Vein endothelial cell (primary cell): Measurements from ENCODE around the gene DRG2. TPM values are rescaled to one million over a fixed set of nuclear protein-coding genes. Genes with fewer than 3 reads are reported as not detected.

ENCODE experiments used
- total RNA-seq: library from RNA; depleted of rRNA; stranded (reverse); fragments of >200 nt; gene quantifications from 2 replicates; pipeline ENCODE4 v1.2.3, GENCODE V29; 2012

Gene DRG2, protein sequence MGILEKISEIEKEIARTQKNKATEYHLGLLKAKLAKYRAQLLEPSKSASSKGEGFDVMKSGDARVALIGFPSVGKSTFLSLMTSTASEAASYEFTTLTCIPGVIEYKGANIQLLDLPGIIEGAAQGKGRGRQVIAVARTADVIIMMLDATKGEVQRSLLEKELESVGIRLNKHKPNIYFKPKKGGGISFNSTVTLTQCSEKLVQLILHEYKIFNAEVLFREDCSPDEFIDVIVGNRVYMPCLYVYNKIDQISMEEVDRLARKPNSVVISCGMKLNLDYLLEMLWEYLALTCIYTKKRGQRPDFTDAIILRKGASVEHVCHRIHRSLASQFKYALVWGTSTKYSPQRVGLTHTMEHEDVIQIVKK
- total RNA-seq: 46.7 and 53.1 TPM in 2 replicates

DNA sequence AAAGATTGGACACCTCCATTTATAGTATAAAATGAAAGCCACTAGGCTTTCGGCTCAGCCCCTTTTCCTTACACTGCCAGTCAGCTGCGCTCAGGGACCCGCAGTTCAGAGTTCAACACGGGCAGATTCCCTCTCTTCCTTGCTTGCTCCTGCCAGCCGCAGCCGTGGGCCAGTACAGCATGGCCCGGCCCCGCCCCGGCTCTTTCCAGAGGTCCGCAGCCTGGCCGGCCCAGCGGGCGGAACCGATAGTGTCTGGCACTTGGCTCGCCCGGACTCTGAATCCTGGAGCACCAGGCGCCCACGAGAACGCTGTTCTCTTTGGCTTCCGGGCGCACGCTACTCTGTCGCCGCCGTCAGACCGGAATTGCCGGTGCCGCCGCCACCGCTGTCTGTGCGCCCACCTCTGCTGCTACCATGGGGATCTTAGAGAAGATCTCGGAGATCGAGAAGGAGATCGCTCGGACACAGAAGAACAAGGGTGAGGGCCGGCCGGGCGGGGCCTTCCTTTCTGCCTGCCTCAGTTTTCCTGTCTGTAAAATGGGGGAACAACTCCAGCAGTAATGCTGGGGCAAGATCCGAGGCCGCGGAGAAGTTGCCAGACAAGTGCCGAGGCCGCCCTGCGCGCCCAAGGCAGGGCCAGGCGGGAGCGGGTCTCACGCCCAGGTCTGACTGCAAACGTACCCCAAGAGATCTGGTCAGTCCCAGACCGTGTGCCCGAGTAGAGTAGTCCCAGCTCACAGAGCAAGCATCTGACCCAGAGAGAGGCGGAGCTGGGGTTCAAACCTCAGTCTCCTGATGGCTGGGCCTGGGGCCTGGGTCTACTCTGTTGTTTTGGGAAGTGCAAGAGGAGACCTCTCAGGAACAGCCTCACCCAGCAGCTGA, at the start of gene DRG2:
TSS of gene DRG2 (plus strand) at position 339 of the 882 bp plus-strand sequence. CDS start at position 415, 76 bp downstream.

DNA sequence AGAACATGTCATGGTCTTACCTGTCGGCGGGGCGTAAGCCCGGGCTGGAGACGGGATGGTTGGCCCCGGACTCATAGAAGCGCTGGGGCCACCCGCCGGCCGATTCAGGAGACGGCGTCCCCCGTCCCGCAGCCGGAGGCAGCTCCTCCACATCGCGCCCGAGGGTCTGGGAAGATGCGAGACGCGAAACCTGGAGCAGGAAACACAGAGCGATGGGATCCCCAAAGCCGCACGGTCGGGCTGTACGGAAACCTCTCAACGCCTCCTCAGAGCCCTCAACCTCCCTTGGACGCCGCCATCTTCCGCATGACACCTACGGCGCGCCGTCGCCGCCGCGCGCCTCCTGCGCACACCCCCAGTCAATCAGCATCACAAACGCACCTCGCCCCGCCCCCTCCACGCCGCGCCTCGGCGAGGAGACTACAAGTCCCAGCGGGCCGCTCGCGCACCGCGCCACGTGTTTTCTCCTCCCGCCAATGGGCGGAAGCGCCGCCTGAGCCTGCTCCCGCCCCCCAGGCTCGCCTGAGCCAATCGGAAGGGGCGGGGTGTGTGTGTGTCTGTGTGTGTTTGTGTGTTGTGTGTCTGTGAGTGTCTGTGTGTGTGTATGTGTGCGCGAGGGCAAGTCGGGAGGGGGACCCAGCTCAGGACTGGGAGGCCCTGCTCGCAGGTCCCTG, 48.8 kb upstream of the DRG2 start, which contains the start of the genes ATPAF2 and GID4:
TSS of gene ATPAF2 (minus strand) at position 308 of the 674 bp plus-strand sequence. CDS start at position 153, 155 bp downstream.
TSS of gene GID4 (plus strand) at position 548 of the 674 bp plus-strand sequence. CDS start at position 605, 57 bp downstream.

DNA sequence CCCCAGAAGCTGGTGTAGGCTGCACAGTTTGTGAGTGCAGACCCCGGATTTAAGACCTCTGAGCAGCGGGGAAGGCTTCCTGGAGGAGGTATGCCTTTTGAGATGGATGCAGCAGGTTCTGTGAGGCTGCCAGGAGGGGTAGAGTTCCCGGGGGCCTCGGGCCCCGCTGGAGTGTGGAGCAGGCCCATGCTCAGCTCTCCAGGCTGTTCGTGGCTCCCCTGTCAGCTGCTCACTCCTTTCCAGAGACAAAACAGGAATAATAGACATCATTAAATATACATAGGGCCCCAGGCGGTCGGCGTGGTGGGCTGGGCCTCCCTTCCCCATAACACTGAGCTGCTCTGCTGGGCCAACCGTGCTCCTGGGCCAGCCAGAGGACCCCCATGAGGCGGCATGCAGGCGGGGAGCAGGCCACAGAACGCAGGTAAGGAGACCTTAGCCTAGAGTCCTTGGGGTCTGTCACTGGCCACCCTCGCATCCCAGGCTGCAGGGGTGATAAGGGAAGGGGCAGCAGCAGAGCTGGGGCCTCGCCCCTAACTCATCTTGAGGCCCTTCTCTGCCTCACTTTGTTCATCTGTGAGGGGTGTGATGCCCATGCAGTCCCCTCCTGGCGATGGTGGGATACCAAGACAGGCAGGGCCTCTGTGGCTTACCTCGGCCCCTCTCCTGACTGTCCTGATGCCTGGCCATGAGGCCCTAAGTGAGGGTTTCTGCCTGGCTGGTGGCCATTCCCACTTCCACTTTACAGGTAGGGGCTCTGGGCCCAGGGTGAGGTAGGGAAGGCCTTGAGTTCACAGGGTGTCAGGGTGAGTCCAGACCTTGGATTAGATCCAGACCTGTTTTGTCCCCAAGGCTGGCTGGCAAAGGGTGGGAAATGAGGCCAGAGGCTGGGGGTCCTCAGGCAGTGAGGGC, 20.9 kb downstream of the DRG2 start, which contains the start of gene MYO15A:
TSS of gene MYO15A (plus strand) at position 356 of the 912 bp plus-strand sequence. CDS start 10,045 bp downstream, outside the sequence.

Other genes starting within 250 kb of the DRG2 start
- 35.9 and 49.7 TPM in 2 replicates for gene TOM1L2, start 115.5 kb upstream of the DRG2 start, total RNA-seq
- 1.7 and 2.0 TPM in 2 replicates for gene DRC3, start 115.1 kb upstream of the DRG2 start, total RNA-seq
- 15.6 and 21.2 TPM in 2 replicates for gene ATPAF2, start 48.8 kb upstream of the DRG2 start, total RNA-seq
- 7.8 and 9.1 TPM in 2 replicates for gene GID4, start 48.5 kb upstream of the DRG2 start, total RNA-seq
- gene MYO15A, start 20.8 kb downstream of the DRG2 start, total RNA-seq: 0.29 TPM in 1 of 2 replicates, not detected in the other
- 92.5 and 97.7 TPM in 2 replicates for gene ALKBH5, start 95.9 kb downstream of the DRG2 start, total RNA-seq
- 38.1 and 43.4 TPM in 2 replicates for gene LLGL1, start 137.7 kb downstream of the DRG2 start, total RNA-seq
- 285 and 320 TPM in 2 replicates for gene FLII, start 170.8 kb downstream of the DRG2 start, total RNA-seq
- 15.6 and 17.3 TPM in 2 replicates for gene MIEF2, start 172.7 kb downstream of the DRG2 start, total RNA-seq
- gene TOP3A, start 227.0 kb downstream of the DRG2 start, total RNA-seq: 35.3 and 40.0 TPM in 2 replicates
- 24.4 and 24.5 TPM in 2 replicates for gene SMCR8, start 227.3 kb downstream of the DRG2 start, total RNA-seq